Neural cell (in vitro differentiated cells): ENCODE data around the gene C2orf68. TPM values are rescaled to one million over a fixed set of nuclear protein-coding genes. Genes with fewer than 3 reads are reported as not detected.
"Not testable (repeated sequence)": the region's sequence is repeated elsewhere in the genome, so short reads cannot be mapped to it uniquely, and the experiment has no call there.

Experiments
- H2AFZ ChIP-seq: fragments of 200-600, 300-800 bp; sonication (generic), shearing (Covaris generic); 2 replicates; pipeline ENCODE4 v1.6.0; 2014; ENCODE audit warnings: low read depth, mild to moderate bottlenecking, antibody characterized with exemption, low read length, moderate library complexity
- H3F3A ChIP-seq: fragments of 200-600 bp; shearing (Covaris generic); 2 replicates; pipeline ENCODE4 v1.6.1; 2016; ENCODE audit warnings: mild to moderate bottlenecking, moderate library complexity, mixed read lengths, antibody characterized with exemption, low read length; ENCODE audit not compliant: insufficient read depth, poor library complexity, severe bottlenecking
- H3K27ac ChIP-seq: fragments of 200-600, 300-800 bp; sonication (generic), shearing (Covaris generic); 2 replicates; pipeline ENCODE4 v1.5.1; 2014; ENCODE audit warnings: mild to moderate bottlenecking, low read length, moderate library complexity
- H3K27me3 ChIP-seq: fragments of 300-800, 200-600 bp; sonication (generic), shearing (Covaris generic); 2 replicates; pipeline ENCODE4 v1.6.0; 2014; ENCODE audit warnings: mild to moderate bottlenecking, low read depth, low read length, moderate library complexity; ENCODE audit not compliant: insufficient read depth
- H3K36me3 ChIP-seq: fragments of 300-800, 200-600 bp; sonication (generic), shearing (Covaris generic); 2 replicates; pipeline ENCODE4 v1.5.1; 2014; ENCODE audit warnings: mild to moderate bottlenecking, antibody characterized with exemption, low read length, moderate library complexity; ENCODE audit not compliant: insufficient read depth
- H3K4me2 ChIP-seq: fragments of 300-800, 200-600 bp; sonication (generic), shearing (Covaris generic); 2 replicates; pipeline ENCODE4 v1.6.0; 2014; ENCODE audit warnings: mild to moderate bottlenecking, low read length
- H3K4me3 ChIP-seq: fragments of 300-800, 200-600 bp; sonication (generic), shearing (Covaris generic); 2 replicates; pipeline ENCODE4 v1.5.1; 2014; ENCODE audit warnings: mild to moderate bottlenecking, low read length, moderate library complexity
- H3K79me2 ChIP-seq: fragments of 200-600 bp; shearing (Covaris generic); replicated peaks from 2 replicates; pipeline ENCODE4 v1.6.0; 2014; ENCODE audit warnings: mild to moderate bottlenecking, low read length, moderate library complexity; ENCODE audit not compliant: insufficient read depth
- H3K9ac ChIP-seq: fragments of 300-800, 200-600 bp; sonication (generic), shearing (Covaris generic); 2 replicates; pipeline ENCODE4 v1.6.1; 2016; ENCODE audit warnings: mild to moderate bottlenecking, low read length, mixed read lengths
- H3K9me2 ChIP-seq: fragments of 200-600 bp; shearing (Covaris generic); 2 replicates; pipeline ENCODE4 v1.6.1; 2016; ENCODE audit warnings: mild to moderate bottlenecking, low read length, mixed read lengths; ENCODE audit not compliant: insufficient read depth
- H3K9me3 ChIP-seq: fragments of 200-600, 300-800 bp; sonication (generic), shearing (Covaris generic); 2 replicates; pipeline ENCODE4 v1.6.1; 2016; ENCODE audit warnings: mild to moderate bottlenecking, mixed run types, low read length, moderate library complexity, mixed read lengths
- H4K20me1 ChIP-seq: fragments of 200-600 bp; shearing (Covaris generic); 2 replicates; pipeline ENCODE4 v1.6.1; 2016; ENCODE audit warnings: mild to moderate bottlenecking, mixed run types; ENCODE audit not compliant: insufficient read depth
- CTCF ChIP-seq: fragments of 450-650 bp; IDR thresholded peaks from 2 replicates; pipeline ENCODE4 v1.5.1; 2014; ENCODE audit warnings: antibody characterized with exemption, mild to moderate bottlenecking, moderate library complexity; ENCODE audit not compliant: poor library complexity, severe bottlenecking
- EP300 ChIP-seq: fragments of 450-650 bp; conservative IDR thresholded peaks from 2 replicates; pipeline ENCODE4 v1.6.1; 2014; ENCODE audit warnings: antibody characterized with exemption, mild to moderate bottlenecking, moderate library complexity; ENCODE audit not compliant: poor library complexity, severe bottlenecking
- EZH2 ChIP-seq: fragments of 200-600, 300-800 bp; shearing (Covaris generic), sonication (generic); IDR thresholded peaks from 2 replicates; pipeline ENCODE4 v1.6.1; 2014; ENCODE audit warnings: antibody characterized with exemption, low read length, borderline replicate concordance, mild to moderate bottlenecking; ENCODE audit not compliant: insufficient read depth, poor library complexity, severe bottlenecking
- MXI1 ChIP-seq: fragments of 450-650 bp; conservative IDR thresholded peaks from 2 replicates; pipeline ENCODE4 v1.6.1; 2014; ENCODE audit warnings: antibody characterized with exemption, mild to moderate bottlenecking; ENCODE audit not compliant: poor library complexity, severe bottlenecking
- POLR2AphosphoS5 ChIP-seq: IDR thresholded peaks from 2 replicates; pipeline ENCODE4 v1.6.1; 2012
- RAD21 ChIP-seq: fragments of 450-650 bp; conservative IDR thresholded peaks from 2 replicates; pipeline ENCODE4 v1.6.1; 2014; ENCODE audit warnings: antibody characterized with exemption, mild to moderate bottlenecking, moderate library complexity
- SMC3 ChIP-seq: fragments of 450-650 bp; conservative IDR thresholded peaks from 2 replicates; pipeline ENCODE4 v1.6.1; 2014; ENCODE audit warnings: antibody characterized with exemption, mild to moderate bottlenecking, moderate library complexity; ENCODE audit not compliant: poor library complexity
- TAF1 ChIP-seq: IDR thresholded peaks from 2 replicates; pipeline ENCODE4 v1.6.1; 2012; ENCODE audit warnings: low read depth
- polyA plus RNA-seq: library from polyadenylated mRNA; depleted of rRNA; stranded (reverse); fragments of >200 nt; gene quantifications from 2 replicates; pipeline ENCODE4 v1.2.3, GENCODE V29; 2014
- TF ChIP-seq, protein P1 (sequence below): IDR thresholded peaks from 2 replicates; pipeline ENCODE4 v1.6.1; 2012; ENCODE audit warnings: borderline replicate concordance

The C2orf68 gene
- polyA plus RNA-seq, 1 donor from 2014 or later: 28.0 TPM

DNA sequence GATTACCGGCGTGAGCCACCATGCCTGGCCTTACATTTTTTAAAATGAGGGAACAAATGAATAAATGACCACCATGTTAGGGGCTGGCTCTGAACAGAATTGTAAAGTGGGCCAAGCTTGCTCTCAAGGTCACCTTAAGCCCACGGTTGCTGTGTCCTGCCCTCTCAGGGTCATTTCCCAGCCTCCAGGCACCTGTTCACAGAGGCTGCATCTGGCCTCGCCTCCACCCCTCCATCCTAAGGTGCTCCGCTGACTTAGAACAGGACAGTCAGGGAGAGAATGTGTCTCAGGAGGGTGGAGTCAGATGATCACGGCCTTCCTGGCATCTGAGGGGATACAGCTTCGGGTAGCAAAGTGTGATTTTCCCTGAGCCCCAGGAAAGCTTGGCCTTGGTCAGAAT, 48.9 kb upstream of the C2orf68 start:
- Histone ChIP-seq H3K9me2 (no peaks in the 10 kb centered on the region), H3K27me3 (no peaks in the 10 kb centered on the region), H3K27ac (no peak overlapping the region), H2AFZ (no peak overlapping the region), H3K36me3 (no peaks in the 10 kb centered on the region), H4K20me1 (no peaks in the 10 kb centered on the region), H3K4me3 (no peak overlapping the region), H3K79me2 (no peaks in the 10 kb centered on the region), H3K9ac (no peak overlapping the region), H3F3A (no peaks in the 10 kb centered on the region), H3K4me2 (no peak overlapping the region), H3K9me3 (no peaks in the 10 kb centered on the region)
- TF ChIP-seq RAD21: no peak
- TF ChIP-seq CTCF: no peak
- TF ChIP-seq SMC3: no peak
- no peak for TF ChIP-seq POLR2AphosphoS5
- no peak for TF ChIP-seq EZH2
- no peak for TF ChIP-seq MXI1
- TF ChIP-seq, protein P1, sequence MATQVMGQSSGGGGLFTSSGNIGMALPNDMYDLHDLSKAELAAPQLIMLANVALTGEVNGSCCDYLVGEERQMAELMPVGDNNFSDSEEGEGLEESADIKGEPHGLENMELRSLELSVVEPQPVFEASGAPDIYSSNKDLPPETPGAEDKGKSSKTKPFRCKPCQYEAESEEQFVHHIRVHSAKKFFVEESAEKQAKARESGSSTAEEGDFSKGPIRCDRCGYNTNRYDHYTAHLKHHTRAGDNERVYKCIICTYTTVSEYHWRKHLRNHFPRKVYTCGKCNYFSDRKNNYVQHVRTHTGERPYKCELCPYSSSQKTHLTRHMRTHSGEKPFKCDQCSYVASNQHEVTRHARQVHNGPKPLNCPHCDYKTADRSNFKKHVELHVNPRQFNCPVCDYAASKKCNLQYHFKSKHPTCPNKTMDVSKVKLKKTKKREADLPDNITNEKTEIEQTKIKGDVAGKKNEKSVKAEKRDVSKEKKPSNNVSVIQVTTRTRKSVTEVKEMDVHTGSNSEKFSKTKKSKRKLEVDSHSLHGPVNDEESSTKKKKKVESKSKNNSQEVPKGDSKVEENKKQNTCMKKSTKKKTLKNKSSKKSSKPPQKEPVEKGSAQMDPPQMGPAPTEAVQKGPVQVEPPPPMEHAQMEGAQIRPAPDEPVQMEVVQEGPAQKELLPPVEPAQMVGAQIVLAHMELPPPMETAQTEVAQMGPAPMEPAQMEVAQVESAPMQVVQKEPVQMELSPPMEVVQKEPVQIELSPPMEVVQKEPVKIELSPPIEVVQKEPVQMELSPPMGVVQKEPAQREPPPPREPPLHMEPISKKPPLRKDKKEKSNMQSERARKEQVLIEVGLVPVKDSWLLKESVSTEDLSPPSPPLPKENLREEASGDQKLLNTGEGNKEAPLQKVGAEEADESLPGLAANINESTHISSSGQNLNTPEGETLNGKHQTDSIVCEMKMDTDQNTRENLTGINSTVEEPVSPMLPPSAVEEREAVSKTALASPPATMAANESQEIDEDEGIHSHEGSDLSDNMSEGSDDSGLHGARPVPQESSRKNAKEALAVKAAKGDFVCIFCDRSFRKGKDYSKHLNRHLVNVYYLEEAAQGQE: no peak
- no peak for TF ChIP-seq EP300
- TF ChIP-seq TAF1: no peak

- not testable (repeated sequence) for H3K9me3 ChIP-seq, H3K4me3 ChIP-seq, H3K9me2 ChIP-seq, H4K20me1 ChIP-seq, H3K27ac ChIP-seq, H3K9ac ChIP-seq, H3K36me3 ChIP-seq, H3K4me2 ChIP-seq, H3K27me3 ChIP-seq, H2AFZ ChIP-seq, H3K79me2 ChIP-seq, H3F3A ChIP-seq
Observed at GRCh38 chr2:85660301-85660700, 48.4 kb upstream of the C2orf68 start.

- H2AFZ ChIP-seq: no peak overlapping the region
- H3K9me2 ChIP-seq: no peaks in the 10 kb centered on the region
- H3K27me3 ChIP-seq: no peaks in the 10 kb centered on the region
- no peaks in the 10 kb centered on the region for H3K9me3 ChIP-seq
- no peak overlapping the region for H3K4me2 ChIP-seq
- H3K27ac ChIP-seq: no peak overlapping the region
- no peaks in the 10 kb centered on the region for H4K20me1 ChIP-seq
- H3K79me2 ChIP-seq: no peaks in the 10 kb centered on the region
- no peaks in the 10 kb centered on the region for H3K36me3 ChIP-seq
- H3K4me3 ChIP-seq: no peak overlapping the region
- no peaks in the 10 kb centered on the region for H3F3A ChIP-seq
- H3K9ac ChIP-seq: no peak overlapping the region
- TF ChIP-seq, protein P1: no peak
Observed at GRCh38 chr2:85659324-85659981, 47.6 kb upstream of the C2orf68 start.

DNA sequence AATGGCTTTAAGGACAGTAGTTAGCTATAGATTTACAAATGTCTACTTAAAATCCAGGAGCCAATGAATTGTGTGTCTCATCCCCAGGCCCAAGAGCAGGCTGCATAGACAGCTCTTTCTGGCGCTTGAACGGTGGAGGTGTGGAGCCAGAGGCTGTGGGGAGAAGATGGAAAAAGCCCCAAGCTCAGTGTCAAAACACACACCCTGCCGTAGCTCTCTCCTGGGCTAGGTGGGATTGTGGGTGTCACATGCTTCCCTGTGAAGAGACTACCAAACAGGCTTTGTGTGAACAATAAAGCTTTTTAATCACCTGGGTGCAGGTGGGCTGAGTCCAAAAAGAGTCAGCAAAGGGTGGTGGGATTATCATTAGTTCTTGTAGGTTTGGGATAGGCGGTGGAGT, 45.5 kb upstream of the C2orf68 start:
- not testable (repeated sequence) for H3K27me3 ChIP-seq, H3K27ac ChIP-seq, H3K36me3 ChIP-seq, H3K79me2 ChIP-seq, H4K20me1 ChIP-seq, H3K9ac ChIP-seq, H2AFZ ChIP-seq, H3F3A ChIP-seq, H3K9me2 ChIP-seq, H3K4me2 ChIP-seq, H3K4me3 ChIP-seq, H3K9me3 ChIP-seq
